ENCODE data around the gene ZNF451.

DNA sequence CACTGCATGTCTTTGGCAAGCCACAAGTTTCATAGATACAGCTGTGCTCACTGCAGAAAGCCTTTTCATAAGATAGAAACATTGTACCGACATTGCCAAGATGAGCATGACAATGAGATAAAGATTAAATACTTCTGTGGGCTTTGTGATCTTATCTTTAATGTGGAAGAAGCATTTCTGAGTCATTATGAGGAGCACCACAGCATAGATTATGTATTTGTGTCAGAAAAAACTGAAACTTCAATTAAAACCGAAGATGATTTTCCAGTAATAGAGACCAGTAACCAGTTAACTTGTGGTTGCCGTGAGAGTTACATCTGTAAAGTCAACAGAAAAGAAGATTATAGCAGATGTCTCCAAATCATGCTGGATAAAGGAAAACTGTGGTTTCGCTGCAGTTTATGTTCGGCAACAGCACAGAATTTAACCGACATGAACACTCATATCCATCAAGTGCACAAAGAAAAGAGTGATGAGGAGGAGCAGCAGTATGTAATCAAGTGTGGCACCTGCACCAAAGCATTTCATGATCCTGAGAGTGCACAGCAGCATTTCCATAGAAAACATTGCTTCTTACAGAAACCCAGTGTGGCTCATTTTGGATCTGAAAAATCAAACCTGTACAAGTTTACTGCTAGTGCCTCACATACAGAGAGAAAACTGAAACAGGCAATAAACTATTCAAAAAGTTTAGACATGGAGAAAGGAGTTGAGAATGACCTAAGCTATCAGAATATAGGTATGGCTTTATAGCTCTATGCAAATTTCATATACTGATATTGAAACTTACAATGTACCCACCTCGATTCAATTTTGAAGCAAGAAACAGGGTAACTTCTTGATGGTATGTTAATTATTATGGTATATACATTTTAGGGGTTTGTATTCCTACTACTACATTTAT is 58.2 kb downstream of the ZNF451 start:
- TF ChIP-seq, protein P1, sequence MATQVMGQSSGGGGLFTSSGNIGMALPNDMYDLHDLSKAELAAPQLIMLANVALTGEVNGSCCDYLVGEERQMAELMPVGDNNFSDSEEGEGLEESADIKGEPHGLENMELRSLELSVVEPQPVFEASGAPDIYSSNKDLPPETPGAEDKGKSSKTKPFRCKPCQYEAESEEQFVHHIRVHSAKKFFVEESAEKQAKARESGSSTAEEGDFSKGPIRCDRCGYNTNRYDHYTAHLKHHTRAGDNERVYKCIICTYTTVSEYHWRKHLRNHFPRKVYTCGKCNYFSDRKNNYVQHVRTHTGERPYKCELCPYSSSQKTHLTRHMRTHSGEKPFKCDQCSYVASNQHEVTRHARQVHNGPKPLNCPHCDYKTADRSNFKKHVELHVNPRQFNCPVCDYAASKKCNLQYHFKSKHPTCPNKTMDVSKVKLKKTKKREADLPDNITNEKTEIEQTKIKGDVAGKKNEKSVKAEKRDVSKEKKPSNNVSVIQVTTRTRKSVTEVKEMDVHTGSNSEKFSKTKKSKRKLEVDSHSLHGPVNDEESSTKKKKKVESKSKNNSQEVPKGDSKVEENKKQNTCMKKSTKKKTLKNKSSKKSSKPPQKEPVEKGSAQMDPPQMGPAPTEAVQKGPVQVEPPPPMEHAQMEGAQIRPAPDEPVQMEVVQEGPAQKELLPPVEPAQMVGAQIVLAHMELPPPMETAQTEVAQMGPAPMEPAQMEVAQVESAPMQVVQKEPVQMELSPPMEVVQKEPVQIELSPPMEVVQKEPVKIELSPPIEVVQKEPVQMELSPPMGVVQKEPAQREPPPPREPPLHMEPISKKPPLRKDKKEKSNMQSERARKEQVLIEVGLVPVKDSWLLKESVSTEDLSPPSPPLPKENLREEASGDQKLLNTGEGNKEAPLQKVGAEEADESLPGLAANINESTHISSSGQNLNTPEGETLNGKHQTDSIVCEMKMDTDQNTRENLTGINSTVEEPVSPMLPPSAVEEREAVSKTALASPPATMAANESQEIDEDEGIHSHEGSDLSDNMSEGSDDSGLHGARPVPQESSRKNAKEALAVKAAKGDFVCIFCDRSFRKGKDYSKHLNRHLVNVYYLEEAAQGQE (IDR thresholded peaks at IDR 0.05; ENCODE audit: insufficient replicate concordance, low read depth) = no peak
- TF ChIP-seq, protein P2, sequence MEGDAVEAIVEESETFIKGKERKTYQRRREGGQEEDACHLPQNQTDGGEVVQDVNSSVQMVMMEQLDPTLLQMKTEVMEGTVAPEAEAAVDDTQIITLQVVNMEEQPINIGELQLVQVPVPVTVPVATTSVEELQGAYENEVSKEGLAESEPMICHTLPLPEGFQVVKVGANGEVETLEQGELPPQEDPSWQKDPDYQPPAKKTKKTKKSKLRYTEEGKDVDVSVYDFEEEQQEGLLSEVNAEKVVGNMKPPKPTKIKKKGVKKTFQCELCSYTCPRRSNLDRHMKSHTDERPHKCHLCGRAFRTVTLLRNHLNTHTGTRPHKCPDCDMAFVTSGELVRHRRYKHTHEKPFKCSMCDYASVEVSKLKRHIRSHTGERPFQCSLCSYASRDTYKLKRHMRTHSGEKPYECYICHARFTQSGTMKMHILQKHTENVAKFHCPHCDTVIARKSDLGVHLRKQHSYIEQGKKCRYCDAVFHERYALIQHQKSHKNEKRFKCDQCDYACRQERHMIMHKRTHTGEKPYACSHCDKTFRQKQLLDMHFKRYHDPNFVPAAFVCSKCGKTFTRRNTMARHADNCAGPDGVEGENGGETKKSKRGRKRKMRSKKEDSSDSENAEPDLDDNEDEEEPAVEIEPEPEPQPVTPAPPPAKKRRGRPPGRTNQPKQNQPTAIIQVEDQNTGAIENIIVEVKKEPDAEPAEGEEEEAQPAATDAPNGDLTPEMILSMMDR (IDR thresholded peaks at IDR 0.05; ENCODE audit: insufficient read depth, low read length) = no peak
- TF ChIP-seq POLR2AphosphoS5 (IDR thresholded peaks at IDR 0.05; ENCODE audit: low read depth) (no peak), GABPA (IDR thresholded peaks at IDR 0.05; ENCODE audit: low read depth) (no peak), SPI1 (IDR thresholded peaks at IDR 0.05; ENCODE audit: borderline replicate concordance, low read depth) (no peak)

Data from HL-60 (cell line).